HepG2 (cell line): Measurements from ENCODE around the gene CTNND1. TPM values are rescaled to one million over a fixed set of nuclear protein-coding genes. Genes with fewer than 3 reads are reported as not detected.

Source experiments
- ADNP ChIP-seq: sonication (generic); formaldehyde crosslinking; IDR thresholded peaks from 2 replicates; pipeline ENCODE4 v1.4.0; 2020; ENCODE audit warnings: missing genetic modification reagents
- ARNTL ChIP-seq: sonication (generic); formaldehyde crosslinking; IDR thresholded peaks from 2 replicates; pipeline ENCODE4 v1.4.0; 2020; ENCODE audit warnings: mild to moderate bottlenecking, missing genetic modification reagents
- BCL6 ChIP-seq: IDR thresholded peaks from 2 replicates; pipeline ENCODE4 v1.6.1; 2016; ENCODE audit warnings: missing genetic modification reagents, missing compliant biosample characterization
- CCDC6 ChIP-seq: sonication (generic); formaldehyde crosslinking; IDR thresholded peaks from 2 replicates; pipeline ENCODE4 v1.8.1; 2022; ENCODE audit warnings: mild to moderate bottlenecking, missing genetic modification reagents, moderate library complexity
- EHMT2 ChIP-seq: fragments of 200-600 bp; sonication (generic); IDR thresholded peaks from 2 replicates; pipeline ENCODE4 v1.7.0; 2017; ENCODE audit warnings: antibody characterized with exemption, low read depth, low read length, borderline replicate concordance
- ETV5 ChIP-seq: IDR thresholded peaks from 2 replicates; pipeline ENCODE4 v1.6.1; 2018; ENCODE audit warnings: missing biosample characterization, missing genetic modification reagents, inconsistent platforms, borderline replicate concordance
- FOXC1 ChIP-seq: sonication (generic); formaldehyde crosslinking; IDR thresholded peaks from 2 replicates; pipeline ENCODE4 v1.8.0; 2022; ENCODE audit warnings: mild to moderate bottlenecking, missing genetic modification reagents, borderline replicate concordance
- GATAD2A ChIP-seq: IDR thresholded peaks from 2 replicates; pipeline ENCODE4 v1.6.1; 2016
- JDP2 ChIP-seq: sonication (generic); formaldehyde crosslinking; IDR thresholded peaks from 2 replicates; pipeline ENCODE4 v1.8.1; 2022; ENCODE audit warnings: missing genetic modification reagents, borderline replicate concordance
- NONO ChIP-seq, 2 experiments: fragments of 450-650 bp in 1 of 2; sonication (generic) in 1 of 2; formaldehyde crosslinking in 1 of 2; IDR thresholded peaks in 1 of 2; conservative IDR thresholded peaks in 1 of 2; 2 replicates each; pipeline versions ENCODE4 v1.6.1 to v1.8.0; 2017 to 2022; ENCODE audit warnings: mild to moderate bottlenecking in 1 of 2, missing genetic modification reagents in 1 of 2, moderate library complexity in 1 of 2
- PAF1 ChIP-seq: IDR thresholded peaks from 2 replicates; pipeline ENCODE4 v1.6.1; 2016; ENCODE audit warnings: missing genetic modification reagents, missing compliant biosample characterization
- PLRG1 ChIP-seq: fragments of 450-650 bp; conservative IDR thresholded peaks from 2 replicates; pipeline ENCODE4 v1.6.1; 2016
- POLR2A ChIP-seq, 2 experiments: IDR thresholded peaks; 2 replicates each; pipeline ENCODE4 v1.6.1; 2011; ENCODE audit warnings: low read depth in 2 of 2, low read length in 2 of 2, mild to moderate bottlenecking in 1 of 2, moderate library complexity in 1 of 2; ENCODE audit not compliant: insufficient read depth in 1 of 2
- RBM39 ChIP-seq: fragments of 200-400 bp; formaldehyde crosslinking; IDR thresholded peaks from one replicate; pipeline ENCODE4 v1.6.1; 2018; ENCODE audit warnings: antibody characterized with exemption, mild to moderate bottlenecking, low read depth, low read length; ENCODE audit not compliant: poor library complexity, severe bottlenecking
- TARDBP ChIP-seq: sonication (generic); formaldehyde crosslinking; IDR thresholded peaks from 2 replicates; pipeline ENCODE4 v1.8.0; 2022; ENCODE audit warnings: mild to moderate bottlenecking, missing genetic modification reagents
- TCF7 ChIP-seq: sonication (generic); IDR thresholded peaks from 2 replicates; pipeline ENCODE4 v1.6.1; 2016; ENCODE audit warnings: antibody characterized with exemption, low read depth
- ZFP1 ChIP-seq: IDR thresholded peaks from 2 replicates; pipeline ENCODE4 v1.6.1; 2016
- ZNF10 ChIP-seq: sonication (generic); formaldehyde crosslinking; IDR thresholded peaks from 2 replicates; pipeline ENCODE4 v1.4.0; 2020; ENCODE audit warnings: mild to moderate bottlenecking, low read depth, missing genetic modification reagents, borderline replicate concordance
- ZNF260 ChIP-seq: sonication (generic); formaldehyde crosslinking; IDR thresholded peaks from 2 replicates; pipeline ENCODE4 v1.4.0; 2020; ENCODE audit warnings: missing genetic modification reagents, low read depth, mild to moderate bottlenecking, borderline replicate concordance
- ZNF552 ChIP-seq: sonication (generic); formaldehyde crosslinking; IDR thresholded peaks from 2 replicates; pipeline ENCODE4 v1.9.0; 2022; ENCODE audit warnings: missing genetic modification reagents, mild to moderate bottlenecking, borderline replicate concordance
- ZNF747 ChIP-seq: sonication (generic); formaldehyde crosslinking; IDR thresholded peaks from 2 replicates; pipeline ENCODE4 v1.8.1; 2023; ENCODE audit warnings: missing genetic modification reagents, mild to moderate bottlenecking, borderline replicate concordance
- ZNF768 ChIP-seq: sonication (generic); formaldehyde crosslinking; IDR thresholded peaks from 2 replicates; pipeline ENCODE4 v1.4.0; 2020; ENCODE audit warnings: missing genetic modification reagents
- ZNF777 ChIP-seq: sonication (generic); formaldehyde crosslinking; IDR thresholded peaks from 2 replicates; pipeline ENCODE4 v1.4.0; 2020; ENCODE audit warnings: missing genetic modification reagents
- ZSCAN29 ChIP-seq: sonication (generic); formaldehyde crosslinking; conservative IDR thresholded peaks from 2 replicates; pipeline ENCODE4 v1.4.0; 2020; ENCODE audit warnings: mild to moderate bottlenecking, missing genetic modification reagents
- polyA plus RNA-seq, 8 experiments: library from polyadenylated mRNA; depleted of rRNA in 3 of 8; stranded (reverse) in 7 of 8; unstranded in 1 of 8; fragments of >200 nt; fragmentation: Illumina TruSeq in 4 of 8; extraction: Trizol in 4 of 8; gene quantifications; 2 replicates each; pipeline versions ENCODE4 v1.2.1 to v1.2.3, GENCODE V29; 2011 to 2016; ENCODE audit warnings: low read depth in 4 of 8, missing spikeins in 1 of 8, mixed read lengths in 1 of 8; ENCODE audit not compliant: insufficient read depth in 1 of 8
- total RNA-seq, 5 experiments: library from RNA; depleted of rRNA; stranded (reverse); fragments of >200 nt; fragmentation: Illumina TruSeq; extraction: Trizol; gene quantifications; 2 replicates each; pipeline ENCODE4 v1.2.3, GENCODE V29; 2016; ENCODE audit warnings: low read depth in 1 of 5
- TF ChIP-seq, protein P1 (sequence below): sonication (generic); formaldehyde crosslinking; conservative IDR thresholded peaks from 2 replicates; pipeline ENCODE4 v1.8.0; 2022; ENCODE audit warnings: mild to moderate bottlenecking, moderate library complexity, missing genetic modification reagents
- TF ChIP-seq, protein P2 (sequence below): sonication (generic); formaldehyde crosslinking; IDR thresholded peaks from 2 replicates; pipeline ENCODE4 v1.4.0; 2020; ENCODE audit warnings: low read depth, mild to moderate bottlenecking, missing genetic modification reagents
- TF ChIP-seq, protein P3 (sequence below): sonication (generic); formaldehyde crosslinking; IDR thresholded peaks from 2 replicates; pipeline ENCODE4 v1.8.0; 2022; ENCODE audit warnings: mild to moderate bottlenecking, missing genetic modification reagents, moderate library complexity
- TF ChIP-seq, protein P4 (sequence below): sonication (generic); formaldehyde crosslinking; IDR thresholded peaks from 2 replicates; pipeline ENCODE4 v1.8.1; 2023; ENCODE audit warnings: mild to moderate bottlenecking, missing genetic modification reagents, borderline replicate concordance

Gene CTNND1
- total and polyA plus RNA-seq, 2 of the 13 experiments (the other 11 are each of a cell fraction or from before 2014, with no cell fraction given): 117 to 128 TPM

DNA sequence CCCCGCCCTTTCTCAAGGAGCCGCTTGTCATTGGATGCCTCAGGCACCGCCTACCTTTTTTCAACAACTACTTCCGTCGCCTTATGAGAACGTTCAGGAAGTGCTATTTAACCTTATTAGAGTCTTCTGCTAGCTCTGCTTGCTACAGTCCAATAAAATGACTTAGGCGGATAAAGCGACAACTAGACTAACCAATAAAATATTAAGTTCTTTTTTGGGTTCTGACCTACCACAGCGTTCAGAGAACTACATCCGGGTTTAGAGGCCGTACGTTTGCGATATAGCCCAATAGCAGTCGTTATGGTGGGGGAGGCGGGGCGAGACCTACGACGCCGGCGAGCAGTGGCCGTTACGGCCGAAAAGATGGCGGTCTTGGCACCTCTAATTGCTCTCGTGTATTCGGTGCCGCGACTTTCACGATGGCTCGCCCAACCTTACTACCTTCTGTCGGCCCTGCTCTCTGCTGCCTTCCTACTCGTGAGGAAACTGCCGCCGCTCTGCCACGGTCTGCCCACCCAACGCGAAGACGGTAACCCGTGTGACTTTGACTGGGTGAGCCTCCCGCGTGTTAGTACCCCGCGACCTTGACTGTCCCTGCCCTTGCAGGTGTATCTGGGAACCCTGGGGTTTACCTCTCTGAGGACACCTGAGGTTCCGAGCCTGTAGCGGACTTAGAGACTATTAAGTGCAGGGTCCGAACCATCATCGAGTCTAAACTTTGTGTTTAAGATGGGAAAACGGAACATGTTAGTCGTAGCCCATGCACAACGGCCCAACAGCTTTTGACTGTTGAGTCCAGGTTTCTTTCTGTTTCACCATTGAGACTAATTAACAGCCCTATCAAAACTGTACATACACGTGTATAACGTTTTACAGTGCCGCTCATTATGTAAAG, 49.1 kb upstream of the CTNND1 start, which contains the start of gene TMX2 (continued):
- TF ChIP-seq JDP2 (no peak), GATAD2A (CRISPR knock-in tag) (no peak), ZNF768 (CRISPR knock-in tag) (no peak), ZNF777 (CRISPR knock-in tag) (no peak), ZFP1 (CRISPR knock-in tag) (no peak), ZNF260 (CRISPR knock-in tag) (no peak), ETV5 (CRISPR knock-in tag) (0 out of 2 replicates have a peak, but pooled peaks have one; percentile 14), TARDBP (peak; percentile 46; the same call in 1 of the 2 replicates), BCL6 (no peak), EHMT2 (no peak), POLR2A (IDR thresholded peaks at IDR 0.05; ENCODE audit: insufficient read depth in 1 of 2, low read depth in 2 of 2, low read length in 2 of 2) (peak; percentile 69 to 85), ZNF747 (CRISPR knock-in tag) (peak; percentile 59; the same call in 1 of the 2 replicates), CCDC6 (CRISPR knock-in tag) (no peak), NONO (IDR thresholded peaks at IDR 0.05) (no peak), NONO (CRISPR knock-in tag; conservative IDR thresholded peaks at IDR 0.05) (no peak), ADNP (CRISPR knock-in tag) (no peak), TCF7 (no peak), RBM39 (no peak), ZNF10 (CRISPR knock-in tag) (no peak), ZNF552 (no peak), PAF1 (CRISPR knock-in tag) (no peak), ARNTL (no peak), FOXC1 (CRISPR knock-in tag) (peak; percentile 59; the same call in 1 of the 2 replicates), PLRG1 (no peak), ZSCAN29 (CRISPR knock-in tag) (no peak)
- TF ChIP-seq, protein P1, sequence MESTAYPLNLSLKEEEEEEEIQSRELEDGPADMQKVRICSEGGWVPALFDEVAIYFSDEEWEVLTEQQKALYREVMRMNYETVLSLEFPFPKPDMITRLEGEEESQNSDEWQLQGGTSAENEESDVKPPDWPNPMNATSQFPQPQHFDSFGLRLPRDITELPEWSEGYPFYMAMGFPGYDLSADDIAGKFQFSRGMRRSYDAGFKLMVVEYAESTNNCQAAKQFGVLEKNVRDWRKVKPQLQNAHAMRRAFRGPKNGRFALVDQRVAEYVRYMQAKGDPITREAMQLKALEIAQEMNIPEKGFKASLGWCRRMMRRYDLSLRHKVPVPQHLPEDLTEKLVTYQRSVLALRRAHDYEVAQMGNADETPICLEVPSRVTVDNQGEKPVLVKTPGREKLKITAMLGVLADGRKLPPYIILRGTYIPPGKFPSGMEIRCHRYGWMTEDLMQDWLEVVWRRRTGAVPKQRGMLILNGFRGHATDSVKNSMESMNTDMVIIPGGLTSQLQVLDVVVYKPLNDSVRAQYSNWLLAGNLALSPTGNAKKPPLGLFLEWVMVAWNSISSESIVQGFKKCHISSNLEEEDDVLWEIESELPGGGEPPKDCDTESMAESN: no peak
- TF ChIP-seq, protein P2, sequence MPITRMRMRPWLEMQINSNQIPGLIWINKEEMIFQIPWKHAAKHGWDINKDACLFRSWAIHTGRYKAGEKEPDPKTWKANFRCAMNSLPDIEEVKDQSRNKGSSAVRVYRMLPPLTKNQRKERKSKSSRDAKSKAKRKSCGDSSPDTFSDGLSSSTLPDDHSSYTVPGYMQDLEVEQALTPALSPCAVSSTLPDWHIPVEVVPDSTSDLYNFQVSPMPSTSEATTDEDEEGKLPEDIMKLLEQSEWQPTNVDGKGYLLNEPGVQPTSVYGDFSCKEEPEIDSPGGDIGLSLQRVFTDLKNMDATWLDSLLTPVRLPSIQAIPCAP (CRISPR knock-in tag): no peak
- TF ChIP-seq, protein P3, sequence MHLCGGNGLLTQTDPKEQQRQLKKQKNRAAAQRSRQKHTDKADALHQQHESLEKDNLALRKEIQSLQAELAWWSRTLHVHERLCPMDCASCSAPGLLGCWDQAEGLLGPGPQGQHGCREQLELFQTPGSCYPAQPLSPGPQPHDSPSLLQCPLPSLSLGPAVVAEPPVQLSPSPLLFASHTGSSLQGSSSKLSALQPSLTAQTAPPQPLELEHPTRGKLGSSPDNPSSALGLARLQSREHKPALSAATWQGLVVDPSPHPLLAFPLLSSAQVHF (CRISPR knock-in tag): no peak
- TF ChIP-seq, protein P4, sequence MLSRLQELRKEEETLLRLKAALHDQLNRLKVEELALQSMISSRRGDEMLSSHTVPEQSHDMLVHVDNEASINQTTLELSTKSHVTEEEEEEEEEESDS (CRISPR knock-in tag): no peak
